GM10266 (cell line): ENCODE measurements around the gene ATXN7L2.

ENCODE experiments used
- DNase-seq: peaks from one replicate; pipeline ENCODE4 v3.0.0; 2012; ENCODE audit errors: extremely low spot score
- TF ChIP-seq, protein P1 (sequence below): IDR thresholded peaks from 2 replicates; pipeline ENCODE4 v1.5.1; 2012; ENCODE audit warnings: mild to moderate bottlenecking, low read depth; ENCODE audit not compliant: control insufficient read depth, insufficient read depth; ENCODE audit errors: missing control alignments

Gene ATXN7L2

DNA sequence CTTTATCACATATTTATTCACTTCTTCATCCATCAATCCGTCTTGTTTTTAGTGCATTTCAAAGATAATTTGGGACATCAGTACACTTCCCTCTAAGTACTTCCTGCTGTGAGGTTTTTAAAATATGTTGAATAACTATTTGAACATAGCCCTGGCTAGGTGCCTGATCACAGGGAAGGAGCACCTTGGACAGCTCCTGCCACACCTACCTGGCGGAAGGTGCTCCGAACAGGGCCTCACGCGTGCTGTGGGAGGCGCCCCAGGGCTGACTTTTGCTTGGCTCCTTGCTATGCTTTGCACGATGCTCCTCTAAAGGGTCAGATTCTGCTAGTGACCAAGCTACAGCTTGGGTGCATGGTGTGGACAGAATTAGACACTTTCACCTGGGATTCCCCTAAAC is 4.9 kb upstream of the ATXN7L2 start:
- TF ChIP-seq, protein P1, sequence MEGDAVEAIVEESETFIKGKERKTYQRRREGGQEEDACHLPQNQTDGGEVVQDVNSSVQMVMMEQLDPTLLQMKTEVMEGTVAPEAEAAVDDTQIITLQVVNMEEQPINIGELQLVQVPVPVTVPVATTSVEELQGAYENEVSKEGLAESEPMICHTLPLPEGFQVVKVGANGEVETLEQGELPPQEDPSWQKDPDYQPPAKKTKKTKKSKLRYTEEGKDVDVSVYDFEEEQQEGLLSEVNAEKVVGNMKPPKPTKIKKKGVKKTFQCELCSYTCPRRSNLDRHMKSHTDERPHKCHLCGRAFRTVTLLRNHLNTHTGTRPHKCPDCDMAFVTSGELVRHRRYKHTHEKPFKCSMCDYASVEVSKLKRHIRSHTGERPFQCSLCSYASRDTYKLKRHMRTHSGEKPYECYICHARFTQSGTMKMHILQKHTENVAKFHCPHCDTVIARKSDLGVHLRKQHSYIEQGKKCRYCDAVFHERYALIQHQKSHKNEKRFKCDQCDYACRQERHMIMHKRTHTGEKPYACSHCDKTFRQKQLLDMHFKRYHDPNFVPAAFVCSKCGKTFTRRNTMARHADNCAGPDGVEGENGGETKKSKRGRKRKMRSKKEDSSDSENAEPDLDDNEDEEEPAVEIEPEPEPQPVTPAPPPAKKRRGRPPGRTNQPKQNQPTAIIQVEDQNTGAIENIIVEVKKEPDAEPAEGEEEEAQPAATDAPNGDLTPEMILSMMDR = no peak
- no peak for DNase-seq

DNA sequence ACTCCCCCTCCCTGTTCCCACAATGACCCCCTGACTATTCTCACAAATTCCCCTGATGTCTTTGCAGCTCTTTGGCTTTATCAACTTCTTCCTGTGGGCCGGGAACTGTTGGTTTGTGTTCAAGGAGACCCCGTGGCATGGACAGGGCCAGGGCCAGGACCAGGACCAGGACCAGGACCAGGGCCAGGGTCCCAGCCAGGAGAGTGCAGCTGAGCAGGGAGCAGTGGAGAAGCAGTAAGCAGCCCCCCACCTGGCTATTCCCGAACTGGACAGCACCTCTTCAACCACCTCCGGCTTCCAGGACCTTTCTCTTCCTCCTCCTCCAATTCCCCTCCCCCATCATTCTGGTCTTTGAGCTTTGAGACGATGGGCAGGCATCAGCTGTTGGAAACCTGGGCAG is 4.4 kb upstream of the ATXN7L2 start:
- DNase-seq = no peak
- TF ChIP-seq, protein P1 = no peak

DNA sequence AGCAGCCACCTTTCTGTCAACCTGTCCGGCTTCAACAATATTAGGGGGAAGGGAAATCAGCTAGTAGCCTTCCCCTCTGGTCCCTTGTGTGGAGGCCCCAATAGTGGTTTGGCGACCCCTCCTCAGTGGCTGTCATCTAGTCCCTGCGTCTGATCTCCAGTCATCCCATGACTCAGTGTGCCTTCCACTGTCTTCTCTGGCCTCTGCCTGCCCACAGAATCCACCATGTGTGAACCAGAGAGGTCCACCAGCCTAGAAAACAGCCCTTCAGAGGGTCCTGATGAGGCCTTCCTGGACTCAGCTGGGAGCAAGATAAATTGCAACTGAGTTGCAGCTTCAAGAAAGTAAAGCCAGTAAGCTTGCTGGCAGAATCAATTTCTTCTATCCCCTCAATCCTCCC is 3.8 kb upstream of the ATXN7L2 start:
- DNase-seq = no peak
- TF ChIP-seq, protein P1 = no peak

DNA sequence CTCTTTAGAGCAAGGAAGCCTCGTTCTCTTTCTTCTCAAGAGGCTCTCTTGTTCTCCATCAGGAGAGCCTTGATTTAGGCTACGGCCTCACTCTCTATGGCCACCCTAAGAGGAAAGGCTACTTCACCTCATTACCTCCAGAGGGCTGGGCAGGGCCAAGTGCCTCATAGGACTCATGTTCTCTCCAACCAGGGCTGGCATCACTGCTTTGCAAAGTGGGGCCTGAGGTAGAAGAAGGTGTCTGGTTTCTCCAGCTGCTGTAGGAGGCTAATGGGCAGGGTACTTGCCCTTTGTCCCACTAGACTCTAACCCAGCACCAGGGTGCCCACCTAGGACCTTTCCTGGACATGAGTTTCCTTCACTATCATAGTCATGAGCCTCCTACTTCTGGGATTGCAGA is 2.1 kb upstream of the ATXN7L2 start:
- TF ChIP-seq, protein P1 = no peak
- DNase-seq = no peak

DNA sequence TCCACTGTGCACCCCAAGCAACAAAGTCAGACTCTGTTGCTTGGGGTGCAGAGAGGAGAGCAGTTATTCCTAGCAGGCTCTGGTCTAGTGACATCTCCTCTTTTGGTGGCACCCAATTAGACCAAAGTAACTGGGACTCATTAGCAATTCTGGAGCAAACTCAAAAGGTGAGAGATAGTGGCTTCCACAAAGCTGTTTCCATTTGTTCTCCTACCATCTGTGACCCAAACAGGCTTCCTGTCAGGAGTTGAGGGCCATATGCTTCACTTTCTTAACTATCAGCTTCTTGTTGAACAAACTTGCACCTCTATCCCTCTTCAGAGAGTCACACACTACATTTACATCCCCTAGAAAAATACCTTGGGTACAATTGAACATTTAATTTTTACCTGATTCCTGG is 1.5 kb upstream of the ATXN7L2 start:
- DNase-seq = no peak
- TF ChIP-seq, protein P1 = no peak

DNA sequence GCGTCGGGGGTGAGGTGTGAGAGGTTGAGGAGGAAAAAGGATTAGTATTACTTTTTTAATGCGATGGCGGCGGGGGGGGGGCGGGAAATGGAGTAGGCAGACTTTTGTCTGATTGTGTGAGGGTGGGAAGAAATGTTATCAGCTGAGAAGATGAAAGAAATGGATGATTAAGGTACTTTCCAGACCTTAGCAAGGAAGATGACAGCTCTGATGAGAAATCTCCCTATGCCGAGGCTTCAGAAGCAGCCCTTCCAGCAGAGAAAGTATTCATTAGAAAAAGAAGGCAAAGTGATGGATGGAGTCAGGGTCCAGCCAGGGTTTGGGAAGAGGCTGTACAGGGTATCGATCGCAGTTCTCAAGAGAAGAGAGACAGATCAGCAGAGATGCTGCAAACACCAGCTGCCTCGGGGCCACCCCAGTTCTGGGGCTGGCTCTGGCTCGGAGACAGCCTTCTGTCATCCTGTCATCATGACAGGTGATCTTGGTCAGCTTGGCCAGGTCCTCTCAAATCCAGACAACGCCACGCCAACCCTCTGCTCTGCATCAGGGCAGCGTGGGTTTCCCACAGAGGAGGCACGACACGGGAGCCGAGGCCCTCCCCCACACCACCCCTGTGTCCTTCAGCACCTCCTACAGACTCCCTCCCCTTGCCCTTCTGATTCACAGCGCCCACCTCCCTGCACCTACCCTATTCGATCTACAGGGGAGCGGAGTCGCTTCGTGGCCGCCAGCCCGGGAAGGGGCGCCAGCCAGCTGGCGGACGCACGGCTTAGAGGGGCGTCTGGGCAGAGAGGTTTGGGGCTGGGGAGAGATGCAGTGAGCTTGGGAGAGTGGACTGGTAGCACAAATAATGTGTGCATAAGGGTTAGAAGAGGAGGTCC is 674 bp upstream of the ATXN7L2 start:
- TF ChIP-seq, protein P1 = no peak
- DNase-seq = peak; percentile 43

DNA sequence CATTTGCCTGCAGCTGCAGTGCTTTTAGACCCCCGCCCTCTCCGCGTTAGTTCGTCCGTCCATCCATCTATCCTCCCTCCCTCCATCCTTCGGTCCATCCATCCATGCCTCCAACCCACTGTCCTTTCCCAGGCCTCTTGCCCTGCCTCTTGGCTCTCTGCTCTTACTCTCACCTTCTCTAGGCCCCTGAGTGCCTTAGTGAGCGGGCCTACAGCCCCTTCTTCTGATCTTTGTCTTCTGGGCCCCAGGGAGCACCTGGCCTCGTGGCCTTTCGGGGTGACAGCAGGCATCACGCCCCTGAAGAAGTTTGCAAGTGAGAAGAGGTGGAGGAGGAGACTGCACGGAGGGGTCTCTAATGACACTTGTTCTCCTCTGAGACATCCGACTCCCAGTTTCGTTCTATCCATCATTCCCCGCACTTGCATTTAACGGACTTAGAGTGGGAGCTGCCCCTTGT is 842 bp downstream of the ATXN7L2 start:
- DNase-seq = no peak
- TF ChIP-seq, protein P1 = no peak
